ENCODE results near the gene HMX1.
A peak's percentile ranks its signal among the peaks of the same experiment; 100 is the strongest.

HMX1 gene

GRCh38 chr4:8871417-8872401 lies at the start of gene HMX1:
HMX1 (minus strand) TSS chr4:8871839; CDS start chr4:8871614, 225 bp downstream.
- DNase-seq: no peak

- DNase-seq: no peak
Observed at GRCh38 chr4:8920969-8921368, 49.3 kb upstream of the HMX1 start.

GRCh38 chr4:8920289-8920965 lies 48.8 kb upstream of the HMX1 start:
- DNase-seq: no peak

GRCh38 chr4:8919651-8920288 lies 48.1 kb upstream of the HMX1 start:
- no peak for DNase-seq

- DNase-seq: peak; percentile 5 to 63
Observed at GRCh38 chr4:8917868-8918783, 46.5 kb upstream of the HMX1 start.

- DNase-seq: no peak
Observed at GRCh38 chr4:8917321-8917811, 45.7 kb upstream of the HMX1 start.

- DNase-seq: no peak
Observed at GRCh38 chr4:8916906-8917305, 45.3 kb upstream of the HMX1 start.

GRCh38 chr4:8916351-8916885 lies 44.8 kb upstream of the HMX1 start:
- DNase-seq: no peak

- no peak for DNase-seq
Observed at GRCh38 chr4:8915201-8916200, 43.9 kb upstream of the HMX1 start.

- no peak for DNase-seq
Observed at GRCh38 chr4:8914461-8915171, 43.0 kb upstream of the HMX1 start.

- DNase-seq: no peak
Observed at GRCh38 chr4:8913858-8914460, 42.3 kb upstream of the HMX1 start.

GRCh38 chr4:8913121-8913857 lies 41.6 kb upstream of the HMX1 start:
- DNase-seq: no peak

- DNase-seq: no peak
Observed at GRCh38 chr4:8912506-8912905, 40.9 kb upstream of the HMX1 start.

GRCh38 chr4:8912089-8912455 lies 40.4 kb upstream of the HMX1 start:
- DNase-seq: no peak

GRCh38 chr4:8911316-8912088 lies 39.9 kb upstream of the HMX1 start:
- no peak for DNase-seq

GRCh38 chr4:8910822-8911315 lies 39.2 kb upstream of the HMX1 start:
- DNase-seq: no peak

GRCh38 chr4:8910100-8910821 lies 38.6 kb upstream of the HMX1 start:
- no peak for DNase-seq

All from inflammatory macrophage treated with lipopolysaccharide for 1 hour (primary cell).